Prostate gland (tissue), 2 donors: ENCODE data around the gene MAN2A2.

ENCODE experiments used
- POLR2A ChIP-seq: fragments of 450-650 bp; IDR thresholded peaks from one replicate; pipeline ENCODE4 v1.6.1; 2016; ENCODE audit warnings: antibody characterized with exemption, mild to moderate bottlenecking
- TF ChIP-seq, protein P1 (sequence below), 4 experiments: fragments of 200-600 bp in 2 of 4; fragments of 450-650 bp in 2 of 4; sonication (generic) in 2 of 4; IDR thresholded peaks; 1 replicate in 3 of 4; 2 replicates in 1 of 4; pipeline ENCODE4 v1.5.1; 2016 to 2019; ENCODE audit warnings: antibody characterized with exemption in 4 of 4, mild to moderate bottlenecking in 2 of 4, moderate library complexity in 2 of 4

DNA sequence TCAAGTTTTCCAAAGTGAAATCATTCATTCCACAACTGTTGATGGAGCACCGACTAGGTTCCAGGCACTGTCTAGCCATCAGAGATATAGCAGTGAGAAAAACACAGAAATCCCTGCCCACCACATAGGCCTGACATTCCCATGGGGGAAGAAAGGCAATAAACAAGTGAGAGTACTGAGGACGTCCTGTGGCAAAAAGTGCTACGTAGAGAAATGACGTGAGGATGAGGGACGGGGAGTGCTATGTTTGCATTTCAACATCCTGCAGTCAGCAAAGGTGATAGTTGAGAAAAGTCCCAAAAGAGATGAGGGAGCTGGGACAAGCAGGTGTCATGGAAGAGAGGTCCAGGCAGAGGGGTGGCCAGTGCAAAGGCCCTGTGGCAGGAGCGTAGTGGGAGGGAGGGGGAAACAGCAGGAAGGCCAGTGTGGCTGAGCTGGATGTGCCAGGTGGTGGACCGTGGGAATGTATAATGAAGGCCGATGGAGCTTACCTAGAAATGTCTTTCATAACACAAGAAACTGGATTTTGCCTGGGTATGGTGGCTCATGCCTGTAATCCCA is 45.1 kb upstream of the MAN2A2 start:
- TF ChIP-seq, protein P1, sequence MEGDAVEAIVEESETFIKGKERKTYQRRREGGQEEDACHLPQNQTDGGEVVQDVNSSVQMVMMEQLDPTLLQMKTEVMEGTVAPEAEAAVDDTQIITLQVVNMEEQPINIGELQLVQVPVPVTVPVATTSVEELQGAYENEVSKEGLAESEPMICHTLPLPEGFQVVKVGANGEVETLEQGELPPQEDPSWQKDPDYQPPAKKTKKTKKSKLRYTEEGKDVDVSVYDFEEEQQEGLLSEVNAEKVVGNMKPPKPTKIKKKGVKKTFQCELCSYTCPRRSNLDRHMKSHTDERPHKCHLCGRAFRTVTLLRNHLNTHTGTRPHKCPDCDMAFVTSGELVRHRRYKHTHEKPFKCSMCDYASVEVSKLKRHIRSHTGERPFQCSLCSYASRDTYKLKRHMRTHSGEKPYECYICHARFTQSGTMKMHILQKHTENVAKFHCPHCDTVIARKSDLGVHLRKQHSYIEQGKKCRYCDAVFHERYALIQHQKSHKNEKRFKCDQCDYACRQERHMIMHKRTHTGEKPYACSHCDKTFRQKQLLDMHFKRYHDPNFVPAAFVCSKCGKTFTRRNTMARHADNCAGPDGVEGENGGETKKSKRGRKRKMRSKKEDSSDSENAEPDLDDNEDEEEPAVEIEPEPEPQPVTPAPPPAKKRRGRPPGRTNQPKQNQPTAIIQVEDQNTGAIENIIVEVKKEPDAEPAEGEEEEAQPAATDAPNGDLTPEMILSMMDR (IDR thresholded peaks at IDR 0.05) = no peak
- no peak for TF ChIP-seq POLR2A
